ENCODE data around the gene DNAH17.

DNA sequence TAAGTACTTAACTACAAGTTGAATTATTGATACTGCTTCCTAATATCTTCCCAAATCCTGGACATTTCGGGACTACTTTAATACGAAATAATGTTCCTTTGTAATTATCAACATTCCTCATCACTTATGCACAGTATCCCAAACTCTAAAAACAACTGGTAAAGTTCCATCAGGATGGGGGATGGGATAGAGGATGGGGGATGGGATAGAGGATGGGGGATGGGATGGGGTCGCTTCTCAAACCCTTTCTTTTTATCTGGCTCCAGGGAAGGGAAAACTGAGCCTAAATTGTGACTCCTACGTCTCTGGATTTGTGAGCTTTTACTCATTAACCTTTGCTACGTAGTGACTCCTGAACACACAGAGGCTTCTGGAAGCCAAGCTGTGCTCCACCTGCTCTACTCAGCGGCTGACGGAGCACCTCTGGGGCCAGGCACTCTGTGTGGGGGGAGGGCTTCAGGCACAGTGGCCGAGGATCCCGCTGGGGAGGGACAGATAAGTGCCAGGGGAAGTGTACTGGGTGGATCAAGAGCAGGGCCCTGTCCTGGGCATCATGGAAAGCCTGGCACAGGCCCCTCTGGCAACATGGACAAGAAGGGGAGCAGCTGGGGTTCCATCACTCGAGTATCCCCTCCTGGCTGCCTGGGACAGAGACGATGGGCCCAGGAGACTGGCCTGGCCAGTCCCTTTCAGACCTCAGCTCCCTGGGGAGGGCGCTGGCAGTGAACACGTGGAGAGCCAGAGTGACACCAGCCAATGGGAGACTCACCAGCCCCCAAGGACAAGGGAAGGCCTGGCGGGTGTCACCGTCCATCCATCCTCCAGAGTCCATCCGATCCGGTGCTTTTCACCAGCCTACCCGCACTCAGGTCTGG lies 142.5 kb downstream of the DNAH17 start:
- no peak for TF ChIP-seq POLR2A (IDR thresholded peaks at IDR 0.05)
- TF ChIP-seq, protein P1, sequence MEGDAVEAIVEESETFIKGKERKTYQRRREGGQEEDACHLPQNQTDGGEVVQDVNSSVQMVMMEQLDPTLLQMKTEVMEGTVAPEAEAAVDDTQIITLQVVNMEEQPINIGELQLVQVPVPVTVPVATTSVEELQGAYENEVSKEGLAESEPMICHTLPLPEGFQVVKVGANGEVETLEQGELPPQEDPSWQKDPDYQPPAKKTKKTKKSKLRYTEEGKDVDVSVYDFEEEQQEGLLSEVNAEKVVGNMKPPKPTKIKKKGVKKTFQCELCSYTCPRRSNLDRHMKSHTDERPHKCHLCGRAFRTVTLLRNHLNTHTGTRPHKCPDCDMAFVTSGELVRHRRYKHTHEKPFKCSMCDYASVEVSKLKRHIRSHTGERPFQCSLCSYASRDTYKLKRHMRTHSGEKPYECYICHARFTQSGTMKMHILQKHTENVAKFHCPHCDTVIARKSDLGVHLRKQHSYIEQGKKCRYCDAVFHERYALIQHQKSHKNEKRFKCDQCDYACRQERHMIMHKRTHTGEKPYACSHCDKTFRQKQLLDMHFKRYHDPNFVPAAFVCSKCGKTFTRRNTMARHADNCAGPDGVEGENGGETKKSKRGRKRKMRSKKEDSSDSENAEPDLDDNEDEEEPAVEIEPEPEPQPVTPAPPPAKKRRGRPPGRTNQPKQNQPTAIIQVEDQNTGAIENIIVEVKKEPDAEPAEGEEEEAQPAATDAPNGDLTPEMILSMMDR (IDR thresholded peaks at IDR 0.05), result no peak
